ENCODE data around the gene ERN2.

The ERN2 gene

GRCh38 chr16:23683487-23683886 lies 29.5 kb downstream of the ERN2 start:
- Histone ChIP-seq H3K36me3 (ENCODE audit: control insufficient read depth, insufficient read depth, low read length) (no peaks in the 10 kb centered on the region), H3K9ac (no peak overlapping the region), H3K27ac (no peak overlapping the region), H3K4me3 (ENCODE audit: low read depth, low read length) (no peak overlapping the region), H3K4me2 (ENCODE audit: low read length) (no peak overlapping the region), H3K27me3 (ENCODE audit: control insufficient read depth, insufficient read depth, low read length) (no peaks in the 10 kb centered on the region), H3K79me2 (no peaks in the 10 kb centered on the region), H3K9me3 (ENCODE audit: control insufficient read depth, low read length) (no peaks in the 10 kb centered on the region), H3K4me1 (no peaks in the 10 kb centered on the region), H2AFZ (no peak overlapping the region)
- no peak for TF ChIP-seq CTCF (IDR thresholded peaks at IDR 0.05)

- no peaks in the 10 kb centered on the region for H3K4me1 ChIP-seq
- no peaks in the 10 kb centered on the region for H3K79me2 ChIP-seq
- no peak overlapping the region for H3K27ac ChIP-seq
- no peak overlapping the region for H3K4me2 ChIP-seq (ENCODE audit: low read length)
- no peak for TF ChIP-seq CTCF (IDR thresholded peaks at IDR 0.05)
- H2AFZ ChIP-seq, result no peak overlapping the region
- H3K27me3 ChIP-seq (ENCODE audit: control insufficient read depth, insufficient read depth, low read length), result no peaks in the 10 kb centered on the region
- H3K36me3 ChIP-seq (ENCODE audit: control insufficient read depth, insufficient read depth, low read length), result no peaks in the 10 kb centered on the region
- H3K9me3 ChIP-seq (ENCODE audit: control insufficient read depth, low read length), result no peaks in the 10 kb centered on the region
- no peak overlapping the region for H3K9ac ChIP-seq
- H3K4me3 ChIP-seq (ENCODE audit: low read depth, low read length), result no peak overlapping the region
Observed at GRCh38 chr16:23682181-23682580, 30.8 kb downstream of the ERN2 start.

- H3K4me3 ChIP-seq (ENCODE audit: low read depth, low read length), result no peak overlapping the region
- no peak for TF ChIP-seq CTCF (IDR thresholded peaks at IDR 0.05)
Observed at GRCh38 chr16:23679986-23680336, 33.1 kb downstream of the ERN2 start.

GRCh38 chr16:23679274-23679985 lies 33.6 kb downstream of the ERN2 start:
- H3K9me3 ChIP-seq (ENCODE audit: control insufficient read depth, low read length), result no peaks in the 10 kb centered on the region
- H2AFZ ChIP-seq, result no peak overlapping the region
- TF ChIP-seq CTCF (IDR thresholded peaks at IDR 0.05), result no peak
- peak overlapping the region; percentile 95 for H3K4me2 ChIP-seq (ENCODE audit: low read length)
- no peaks in the 10 kb centered on the region for H3K79me2 ChIP-seq
- no peaks in the 10 kb centered on the region for H3K36me3 ChIP-seq (ENCODE audit: control insufficient read depth, insufficient read depth, low read length)
- no peaks in the 10 kb centered on the region for H3K27me3 ChIP-seq (ENCODE audit: control insufficient read depth, insufficient read depth, low read length)
- no peak overlapping the region for H3K4me3 ChIP-seq (ENCODE audit: low read depth, low read length)
- no peak overlapping the region for H3K9ac ChIP-seq
- no peaks in the 10 kb centered on the region for H3K4me1 ChIP-seq
- no peak overlapping the region for H3K27ac ChIP-seq

More at GRCh38 chr16:23679986-23680336, 33.1 kb downstream of the ERN2 start:
- no peak overlapping the region for H2AFZ ChIP-seq
- H3K27ac ChIP-seq, result no peak overlapping the region
- no peaks in the 10 kb centered on the region for H3K9me3 ChIP-seq (ENCODE audit: control insufficient read depth, low read length)
- no peaks in the 10 kb centered on the region for H3K36me3 ChIP-seq (ENCODE audit: control insufficient read depth, insufficient read depth, low read length)
- no peaks in the 10 kb centered on the region for H3K27me3 ChIP-seq (ENCODE audit: control insufficient read depth, insufficient read depth, low read length)
- no peak overlapping the region for H3K4me2 ChIP-seq (ENCODE audit: low read length)
- no peak overlapping the region for H3K9ac ChIP-seq
- no peaks in the 10 kb centered on the region for H3K79me2 ChIP-seq
- no peaks in the 10 kb centered on the region for H3K4me1 ChIP-seq

All from parathyroid adenoma (tissue), 2 donors.